OCI-LY7 (cell line): ENCODE results near the gene FUBP3. TPM values are rescaled to one million over a fixed set of nuclear protein-coding genes. Genes with fewer than 3 reads are reported as not detected.

ENCODE experiments used
- BruUV-seq: library from RNA; stranded (reverse); fragments of 400-500 nt; replicated peaks from 2 replicates; lab custom pipeline; 2021; lab: Mats Ljungman, UMichigan
- CTCF ChIA-PET: fragments of 300-600 bp; sonication (Branson Sonifier 250); formaldehyde crosslinking; loops from one replicate; lab custom pipeline; 2022; ENCODE audit warnings: antibody characterized with exemption; ENCODE audit not compliant: unreplicated experiment; lab: Charles Lee
- POLR2A ChIA-PET: fragments of 300-600 bp; sonication (Branson Sonifier 250); formaldehyde crosslinking; loops from one replicate; lab custom pipeline; 2022; ENCODE audit warnings: antibody characterized with exemption; lab: Charles Lee
- DNase-seq: peaks from one replicate; pipeline ENCODE4 v3.0.0-alpha.2; 2015; ENCODE audit warnings: low spot score
- H2AFZ ChIP-seq: fragments of 200-600 bp; sonication (generic), shearing (Covaris generic); 2 replicates; pipeline ENCODE4 v1.6.1; 2014; ENCODE audit warnings: mild to moderate bottlenecking, antibody characterized with exemption, low read length, moderate library complexity
- H3K27ac ChIP-seq: fragments of 200-600 bp; sonication (generic); 2 replicates; pipeline ENCODE4 v1.5.1; 2014; ENCODE audit warnings: mixed run types, low read depth, mild to moderate bottlenecking, moderate library complexity, low read length, inconsistent platforms; ENCODE audit not compliant: poor library complexity, severe bottlenecking
- H3K36me3 ChIP-seq: fragments of 200-600 bp; sonication (generic); 2 replicates; pipeline ENCODE4 v1.6.1; 2014; ENCODE audit warnings: mild to moderate bottlenecking, antibody characterized with exemption, low read length, moderate library complexity, mixed read lengths; ENCODE audit not compliant: insufficient read depth
- H3K4me1 ChIP-seq: fragments of 200-600 bp; sonication (generic); 2 replicates; pipeline ENCODE4 v1.5.1; 2014; ENCODE audit warnings: mild to moderate bottlenecking, low read length; ENCODE audit not compliant: insufficient read depth, poor library complexity, severe bottlenecking
- H3K4me2 ChIP-seq: fragments of 200-600 bp; sonication (generic); 2 replicates; pipeline ENCODE4 v1.6.1; 2014; ENCODE audit warnings: mild to moderate bottlenecking, low read length
- H3K4me3 ChIP-seq: fragments of 200-600 bp; sonication (generic); 2 replicates; pipeline ENCODE4 v1.5.1; 2014; ENCODE audit warnings: mild to moderate bottlenecking, low read depth, low read length; ENCODE audit not compliant: poor library complexity, severe bottlenecking
- H3K79me2 ChIP-seq: fragments of 200-600 bp; sonication (generic); 2 replicates; pipeline ENCODE4 v1.6.1; 2016; ENCODE audit warnings: low read depth, mild to moderate bottlenecking, low read length, moderate library complexity, mixed read lengths; ENCODE audit not compliant: insufficient read depth
- H3K9me2 ChIP-seq: fragments of 200-600 bp; sonication (generic); 2 replicates; pipeline ENCODE4 v1.6.1; 2016; ENCODE audit warnings: mild to moderate bottlenecking, low read length, mixed read lengths; ENCODE audit not compliant: insufficient read depth
- H3K9me3 ChIP-seq: fragments of 200-600 bp; sonication (generic); 2 replicates; pipeline ENCODE4 v1.6.1; 2014; ENCODE audit warnings: mild to moderate bottlenecking, mixed run types, low read length, mixed read lengths
- H4K20me1 ChIP-seq: fragments of 200-600 bp; sonication (generic); 2 replicates; pipeline ENCODE4 v1.6.1; 2014; ENCODE audit warnings: mild to moderate bottlenecking, antibody characterized with exemption, low read length, moderate library complexity, mixed read lengths; ENCODE audit not compliant: insufficient read depth
- EZH2phosphoT487 ChIP-seq: fragments of 200-600 bp; sonication (generic); IDR thresholded peaks from 2 replicates; pipeline ENCODE4 v1.6.1; 2018; ENCODE audit warnings: low read depth, borderline replicate concordance, mild to moderate bottlenecking, mixed run types, antibody characterized with exemption, low read length, moderate library complexity, mixed read lengths
- intact Hi-C: fragments of 100-400 bp; cut with micrococcal nuclease; formaldehyde crosslinking; loops from one replicate; pipeline ENCODE4 v1.10.0; 2022; ENCODE audit not compliant: unreplicated experiment
- total RNA-seq, 2 experiments: library from RNA; depleted of rRNA in 1 of 2; stranded (reverse); fragments of >200 nt in 1 of 2; shearing (Covaris generic) in 1 of 2; gene quantifications; 2 replicates each; pipeline ENCODE4 v1.2.3, GENCODE V29; 2014 to 2022
- TF ChIP-seq, protein P1 (sequence below): fragments of 200-600 bp; sonication (generic); conservative IDR thresholded peaks from 2 replicates; pipeline ENCODE4 v1.5.1; 2014; ENCODE audit warnings: mild to moderate bottlenecking, antibody characterized with exemption, low read length, moderate library complexity, mixed read lengths

Gene FUBP3
- total RNA-seq, 2 experiments from 2014 or later, result 62.3 to 78.3 TPM

DNA sequence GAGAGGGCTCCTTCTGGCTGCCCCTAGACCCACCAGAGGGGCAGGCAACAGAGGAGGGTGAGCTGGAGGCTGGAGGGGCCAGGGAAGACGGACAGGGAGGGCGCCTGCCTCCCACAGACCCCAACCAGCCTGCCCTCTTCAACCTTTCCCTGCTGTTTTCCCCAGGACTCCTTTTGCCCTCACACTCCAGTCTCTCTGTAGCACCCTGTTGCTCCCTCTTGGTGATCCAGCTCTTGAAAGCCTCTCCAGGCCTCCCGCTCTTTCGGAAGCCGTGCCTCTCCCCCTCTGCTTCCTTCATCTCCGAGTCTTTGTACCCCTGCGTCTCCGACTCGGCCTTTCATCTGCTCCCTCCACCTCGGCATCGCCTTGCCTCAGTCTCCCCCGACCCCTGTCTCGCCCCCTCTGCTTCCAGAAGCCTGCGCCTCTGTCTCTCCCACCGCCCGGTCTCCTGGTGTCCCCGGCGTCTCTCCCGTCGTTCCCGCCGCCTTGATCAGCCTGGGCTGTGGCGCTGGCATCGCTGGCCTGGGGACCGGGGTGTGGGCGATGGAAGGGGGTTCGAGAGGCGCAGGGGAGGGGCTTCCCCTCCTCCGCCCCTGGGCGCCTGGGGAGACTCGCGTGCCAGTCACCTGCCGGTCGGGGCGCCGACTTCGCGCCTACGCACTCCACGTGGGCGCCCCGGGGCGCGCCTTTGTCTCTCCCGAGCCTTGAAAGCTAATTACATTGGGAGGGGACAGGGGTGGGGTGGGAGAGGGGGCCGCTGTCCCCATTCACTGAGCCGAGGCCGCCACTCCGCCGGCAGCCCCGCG is 79.7 kb downstream of the FUBP3 start:
- no peak overlapping the region for H3K27ac ChIP-seq
- no peak for DNase-seq
- no peak overlapping the region for H3K4me3 ChIP-seq
- no peaks in the 10 kb centered on the region for H3K36me3 ChIP-seq
- H3K9me2 ChIP-seq, result no peaks in the 10 kb centered on the region
- TF ChIP-seq EZH2phosphoT487, result no peak
- TF ChIP-seq, protein P1, sequence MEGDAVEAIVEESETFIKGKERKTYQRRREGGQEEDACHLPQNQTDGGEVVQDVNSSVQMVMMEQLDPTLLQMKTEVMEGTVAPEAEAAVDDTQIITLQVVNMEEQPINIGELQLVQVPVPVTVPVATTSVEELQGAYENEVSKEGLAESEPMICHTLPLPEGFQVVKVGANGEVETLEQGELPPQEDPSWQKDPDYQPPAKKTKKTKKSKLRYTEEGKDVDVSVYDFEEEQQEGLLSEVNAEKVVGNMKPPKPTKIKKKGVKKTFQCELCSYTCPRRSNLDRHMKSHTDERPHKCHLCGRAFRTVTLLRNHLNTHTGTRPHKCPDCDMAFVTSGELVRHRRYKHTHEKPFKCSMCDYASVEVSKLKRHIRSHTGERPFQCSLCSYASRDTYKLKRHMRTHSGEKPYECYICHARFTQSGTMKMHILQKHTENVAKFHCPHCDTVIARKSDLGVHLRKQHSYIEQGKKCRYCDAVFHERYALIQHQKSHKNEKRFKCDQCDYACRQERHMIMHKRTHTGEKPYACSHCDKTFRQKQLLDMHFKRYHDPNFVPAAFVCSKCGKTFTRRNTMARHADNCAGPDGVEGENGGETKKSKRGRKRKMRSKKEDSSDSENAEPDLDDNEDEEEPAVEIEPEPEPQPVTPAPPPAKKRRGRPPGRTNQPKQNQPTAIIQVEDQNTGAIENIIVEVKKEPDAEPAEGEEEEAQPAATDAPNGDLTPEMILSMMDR, result no peak
- intact Hi-C loops, result no loop called here
- no peaks in the 10 kb centered on the region; the same call in 1 of the 2 replicates for H4K20me1 ChIP-seq
- H3K4me1 ChIP-seq, result no peaks in the 10 kb centered on the region
- H3K4me2 ChIP-seq, result no peak overlapping the region
- no TSS peak for BruUV-seq
- no peaks in the 10 kb centered on the region for H3K9me3 ChIP-seq
- CTCF ChIA-PET, result no interaction called here
- POLR2A ChIA-PET, result no interaction called here
- H2AFZ ChIP-seq, result no peak overlapping the region
- H3K79me2 ChIP-seq, result no peaks in the 10 kb centered on the region

DNA sequence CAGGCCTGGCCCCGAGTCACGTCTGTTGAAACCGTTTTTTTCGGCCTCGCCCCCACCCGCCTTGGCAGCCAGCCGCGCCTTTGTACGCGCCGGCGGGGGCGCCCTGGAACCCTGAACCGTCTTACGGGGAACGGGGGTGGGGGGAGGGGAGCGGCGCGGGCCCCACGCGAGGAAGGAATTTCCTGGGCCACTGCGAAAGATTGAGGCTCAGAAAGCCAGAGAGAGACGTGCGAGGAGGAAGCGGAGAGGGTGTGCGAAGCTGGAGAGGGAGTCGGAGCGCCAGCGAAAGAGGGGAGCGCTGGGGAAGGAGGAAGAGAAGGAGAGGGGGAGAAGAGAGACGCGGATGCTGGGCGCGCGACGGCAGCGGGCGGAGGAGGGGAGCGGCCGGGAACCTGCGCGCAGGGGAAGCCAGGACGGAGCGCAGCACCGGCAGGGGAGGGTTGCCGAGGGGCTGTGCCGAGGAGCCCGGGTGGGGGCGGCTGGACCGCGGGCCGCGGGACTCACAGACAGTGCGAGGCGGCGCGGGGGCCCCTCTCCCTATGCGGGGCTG is 80.4 kb downstream of the FUBP3 start:
- intact Hi-C loops, result no loop called here
- H3K9me2 ChIP-seq, result no peaks in the 10 kb centered on the region
- H3K4me1 ChIP-seq, result no peaks in the 10 kb centered on the region
- H4K20me1 ChIP-seq, result no peaks in the 10 kb centered on the region; the same call in 1 of the 2 replicates
- CTCF ChIA-PET, result no interaction called here
- no peak overlapping the region for H3K4me2 ChIP-seq
- no peaks in the 10 kb centered on the region for H3K36me3 ChIP-seq
- POLR2A ChIA-PET, result no interaction called here
- TF ChIP-seq EZH2phosphoT487, result no peak
- TF ChIP-seq, protein P1, result no peak
- no peak for DNase-seq
- H3K9me3 ChIP-seq, result no peaks in the 10 kb centered on the region
- no TSS peak for BruUV-seq
- H2AFZ ChIP-seq, result no peak overlapping the region
- no peaks in the 10 kb centered on the region for H3K79me2 ChIP-seq
- no peak overlapping the region for H3K27ac ChIP-seq
- H3K4me3 ChIP-seq, result no peak overlapping the region

DNA sequence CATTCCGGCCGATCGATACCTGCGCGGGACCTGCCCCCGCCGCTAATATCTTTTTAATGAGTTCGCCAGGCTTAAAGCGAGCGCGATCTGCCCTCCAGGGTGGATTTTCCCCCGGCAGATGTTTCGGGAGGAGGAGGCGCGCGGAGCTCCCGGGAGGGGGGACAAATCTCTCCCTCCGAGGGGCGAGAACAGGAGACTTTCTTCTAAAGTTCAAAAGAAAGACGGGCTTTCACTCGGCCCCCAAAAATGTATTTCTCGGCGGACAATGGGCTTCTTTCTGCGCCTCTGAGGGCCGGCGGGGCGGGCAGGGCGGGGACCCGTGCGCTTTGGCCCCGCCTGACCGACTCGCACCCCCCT is 80.9 kb downstream of the FUBP3 start:
- Histone ChIP-seq H3K36me3 (no peaks in the 10 kb centered on the region), H2AFZ (no peak overlapping the region), H3K79me2 (no peaks in the 10 kb centered on the region), H3K4me1 (no peaks in the 10 kb centered on the region), H4K20me1 (no peaks in the 10 kb centered on the region; the same call in 1 of the 2 replicates), H3K9me3 (no peaks in the 10 kb centered on the region), H3K4me3 (no peak overlapping the region), H3K4me2 (no peak overlapping the region), H3K27ac (no peak overlapping the region), H3K9me2 (no peaks in the 10 kb centered on the region)
- POLR2A ChIA-PET, result no interaction called here
- no TSS peak for BruUV-seq
- TF ChIP-seq, protein P1, result no peak
- TF ChIP-seq EZH2phosphoT487, result no peak
- CTCF ChIA-PET, result no interaction called here
- no peak for DNase-seq
- intact Hi-C loops, result no loop called here
